Thyroid gland (tissue), 4 donors: ENCODE measurements around the gene SEH1L. TPM values are rescaled to one million over a fixed set of nuclear protein-coding genes. Genes with fewer than 3 reads are reported as not detected.
A peak's percentile ranks its signal among the peaks of the same experiment; 100 is the strongest.

Experiments used
- DNase-seq, 2 donors: peaks; one replicate each; pipeline ENCODE4 v3.0.0-alpha.2; 2019
- H3K27ac ChIP-seq, 3 donors: fragments of 200-600 bp; sonication (generic); 1 replicate in 2 of 3; 2 replicates in 1 of 3; pipeline ENCODE4 v1.5.1; 2016 to 2019; ENCODE audit warnings: mild to moderate bottlenecking in 1 of 3, moderate library complexity in 1 of 3
- H3K27me3 ChIP-seq: fragments of 200-600 bp; sonication (generic); one replicate; pipeline ENCODE4 v1.5.1; 2019
- H3K36me3 ChIP-seq, 2 donors: fragments of 200-600 bp; sonication (generic); one replicate each; pipeline ENCODE4 v1.5.1; 2016 to 2019
- H3K4me1 ChIP-seq, 2 donors: fragments of 200-600 bp; sonication (generic); one replicate each; pipeline ENCODE4 v1.5.1; 2017 to 2019
- H3K4me3 ChIP-seq, 3 donors: fragments of 200-600 bp; sonication (generic); replicated peaks in 1 of 3; 1 replicate in 2 of 3; 2 replicates in 1 of 3; pipeline ENCODE4 v1.5.1; 2016; ENCODE audit warnings: mild to moderate bottlenecking in 1 of 3
- H3K9me3 ChIP-seq: fragments of 200-600 bp; sonication (generic); one replicate; pipeline ENCODE4 v1.5.1; 2017
- CTCF ChIP-seq, 6 experiments: fragments of 200-600 bp in 3 of 6; fragments of 450-650 bp in 3 of 6; sonication (generic) in 3 of 6; IDR thresholded peaks; one replicate each; pipeline ENCODE4 v1.5.1; 2016 to 2019; ENCODE audit warnings: antibody characterized with exemption in 6 of 6, mild to moderate bottlenecking in 2 of 6, inconsistent platforms in 1 of 6, moderate library complexity in 1 of 6
- POLR2A ChIP-seq, 2 donors: fragments of 450-650 bp; IDR thresholded peaks; one replicate each; pipeline ENCODE4 v1.6.1; 2017; ENCODE audit warnings: antibody characterized with exemption in 2 of 2, mild to moderate bottlenecking in 2 of 2, moderate library complexity in 1 of 2
- WGBS, 2 donors: methylation state at CpG; one replicate each; pipeline ENCODE4 v1.1.5; 2017; 5-methylcytosine and 5-hydroxymethylcytosine counted together
- intact Hi-C: fragments of 100-400 bp; cut with DNase I; formaldehyde crosslinking; loops from one replicate; pipeline ENCODE4 v1.15.1; 2023
- total RNA-seq, 4 donors: library from RNA; depleted of rRNA; stranded (reverse); fragments of >200 nt; gene quantifications; one replicate each; pipeline ENCODE4 v1.2.3, GENCODE V29; 2016

The SEH1L gene
- total RNA-seq, 4 donors from 2014 or later: 26.8 to 48.6 (median 34.9) TPM

- Histone ChIP-seq H3K27ac (no peak overlapping the region), H3K4me1 (peaks cover 12 to 20% of the 10 kb centered on the region in 2 donors), H3K4me3 (no peak overlapping the region), H3K9me3 (no peaks in the 10 kb centered on the region), H3K27me3 (no peaks in the 10 kb centered on the region), H3K36me3 (no peaks in the 10 kb centered on the region)
- no peak for DNase-seq
- intact Hi-C loops: loop anchor here (10.0 kb wide), 1 partner anchor 58 kb away; the partner anchor contains the start of gene PTPN2
- WGBS, 2 donors: 85% methylated on average over 4 of the region's 4 CpGs
- no peak for TF ChIP-seq CTCF (IDR thresholded peaks at IDR 0.05)
Measured at GRCh38 chr18:12943215-12943614, 4.6 kb upstream of the SEH1L start.

- Histone ChIP-seq H3K4me1 (peaks cover 12 to 20% of the 10 kb centered on the region in 2 donors), H3K27me3 (no peaks in the 10 kb centered on the region), H3K36me3 (no peaks in the 10 kb centered on the region), H3K27ac (no peak overlapping the region), H3K4me3 (no peak overlapping the region), H3K9me3 (no peaks in the 10 kb centered on the region)
- intact Hi-C loops: loop anchor here (10.0 kb wide), 1 partner anchor 60 kb away; the partner anchor contains the start of gene PTPN2
- TF ChIP-seq CTCF (IDR thresholded peaks at IDR 0.05) (no peak), POLR2A (IDR thresholded peaks at IDR 0.05) (no peak)
- DNase-seq: peak; percentile 81 to 87
- 25 to 26% methylated on average over 4 of the region's 4 CpGs for WGBS, 2 donors
Measured at GRCh38 chr18:12944709-12945108, 3.1 kb upstream of the SEH1L start.

DNA sequence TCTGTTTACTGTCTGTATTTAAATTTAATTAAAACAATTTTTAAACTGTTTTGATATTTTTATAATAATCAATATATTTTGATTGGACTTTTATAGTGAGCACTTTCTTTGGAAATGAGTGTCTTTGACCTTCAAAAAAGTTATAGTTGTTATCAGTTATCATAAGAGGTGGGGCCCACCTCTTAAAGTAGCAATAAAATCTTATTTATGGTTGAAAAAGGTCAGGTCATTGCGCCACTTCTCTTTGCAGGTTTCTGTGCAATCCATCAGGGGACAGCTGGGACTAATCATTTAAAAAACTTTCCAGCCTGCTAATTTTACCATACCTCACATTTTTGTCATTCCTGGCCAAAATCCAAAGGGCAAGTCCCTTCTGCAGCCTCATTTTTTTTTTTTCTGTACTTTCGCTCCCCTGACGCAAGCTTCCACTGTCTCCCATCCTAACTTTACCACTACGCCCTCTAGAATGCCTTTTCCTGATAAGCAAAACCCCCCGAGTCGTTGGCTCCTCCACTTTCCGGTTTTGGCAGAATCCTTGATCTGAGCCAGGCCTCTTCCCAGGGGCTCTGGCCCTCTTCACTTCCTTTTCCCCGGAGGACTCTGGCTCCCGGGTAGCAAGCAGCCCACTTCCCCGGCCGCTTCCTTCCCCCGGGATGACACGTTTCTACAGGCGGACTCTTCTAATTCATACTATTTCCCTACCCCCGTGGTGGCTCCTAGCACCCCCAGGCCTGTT, 1.1 kb upstream of the SEH1L start:
- peaks cover 12 to 24% of the 10 kb centered on the region in 2 donors for H3K4me1 ChIP-seq
- peak overlapping the region; percentile 88 to 98 (median 94) for H3K27ac ChIP-seq
- H3K36me3 ChIP-seq: no peaks in the 10 kb centered on the region
- peak; percentile 42 to 47 for DNase-seq
- H3K9me3 ChIP-seq: no peaks in the 10 kb centered on the region
- H3K27me3 ChIP-seq: no peaks in the 10 kb centered on the region
- H3K4me3 ChIP-seq: peak overlapping the region; percentile 11 to 69 (median 40)
- TF ChIP-seq POLR2A (IDR thresholded peaks at IDR 0.05) (no peak), CTCF (IDR thresholded peaks at IDR 0.05) (no peak)
- 5 to 7% methylated on average over 15 of the region's 15 CpGs for WGBS, 2 donors
- intact Hi-C loops: loop anchor here (10.0 kb wide), 1 partner anchor 62 kb away; the partner anchor contains the start of gene PTPN2

- intact Hi-C loops: loop anchor here (10.0 kb wide), 1 partner anchor 63 kb away; the partner anchor contains the start of gene PTPN2
- Histone ChIP-seq H3K9me3 (no peaks in the 10 kb centered on the region), H3K27me3 (no peaks in the 10 kb centered on the region), H3K4me3 (peak overlapping the region; percentile 59 to 83 (median 81)), H3K36me3 (no peaks in the 10 kb centered on the region), H3K27ac (peak overlapping the region; percentile 82 to 98 (median 93)), H3K4me1 (peaks cover 12 to 24% of the 10 kb centered on the region in 2 donors)
- peak in 1 of 2 donors; percentile 66 for TF ChIP-seq POLR2A (IDR thresholded peaks at IDR 0.05)
- no peak for TF ChIP-seq CTCF (IDR thresholded peaks at IDR 0.05)
- 2 to 3% methylated on average over 16 to 32 of the region's 81 CpGs for WGBS, 2 donors
- peak; percentile 84 to 90 for DNase-seq
Measured at GRCh38 chr18:12948050-12948804, 416 bp downstream of the SEH1L start.
